Nephron progenitor cell (in vitro differentiated cells): ENCODE data around the gene SYS1.

Experiments
- DNase-seq: peaks from one replicate; pipeline ENCODE4 v3.0.0; 2021
- H3K27ac Mint-ChIP-seq: 2 replicates; pipeline ENCODE4 v1.8.0; 2021; ENCODE audit warnings: mild to moderate bottlenecking, moderate library complexity, mixed read lengths
- H3K27me3 Mint-ChIP-seq: 2 replicates; pipeline ENCODE4 v1.8.0; 2021; ENCODE audit warnings: mild to moderate bottlenecking, low read depth, mixed read lengths; ENCODE audit not compliant: poor library complexity
- H3K36me3 Mint-ChIP-seq: 2 replicates; pipeline ENCODE4 v1.8.0; 2021; ENCODE audit warnings: low read depth, mixed read lengths
- H3K4me1 Mint-ChIP-seq: 2 replicates; pipeline ENCODE4 v1.8.0; 2021; ENCODE audit warnings: mixed read lengths
- H3K4me3 Mint-ChIP-seq: 2 replicates; pipeline ENCODE4 v1.8.0; 2021; ENCODE audit warnings: mild to moderate bottlenecking, moderate library complexity, mixed read lengths
- H3K9me3 Mint-ChIP-seq: 2 replicates; pipeline ENCODE4 v1.8.0; 2021; ENCODE audit warnings: mild to moderate bottlenecking, moderate library complexity, mixed read lengths
- CTCF ChIP-seq: fragments of 200-600 bp; sonication (generic); IDR thresholded peaks from 2 replicates; pipeline ENCODE4 v1.5.0; 2021; ENCODE audit warnings: antibody characterized with exemption

Gene SYS1

GRCh38 chr20:45358282-45359068 lies 4.5 kb upstream of the SYS1 start:
- H3K4me3 Mint-ChIP-seq, result no peak overlapping the region
- peaks cover 27% of the 10 kb centered on the region for H3K4me1 Mint-ChIP-seq
- peak overlapping the region; percentile 91 for H3K27ac Mint-ChIP-seq
- DNase-seq, result no peak
- no peaks in the 10 kb centered on the region for H3K9me3 Mint-ChIP-seq
- no peak for TF ChIP-seq CTCF
- H3K36me3 Mint-ChIP-seq, result no peaks in the 10 kb centered on the region
- no peaks in the 10 kb centered on the region for H3K27me3 Mint-ChIP-seq

GRCh38 chr20:45359069-45359405 lies 3.9 kb upstream of the SYS1 start:
- H3K27ac Mint-ChIP-seq, result peak overlapping the region; percentile 48
- DNase-seq, result no peak
- H3K4me1 Mint-ChIP-seq, result peaks cover 32% of the 10 kb centered on the region
- H3K36me3 Mint-ChIP-seq, result no peaks in the 10 kb centered on the region
- H3K9me3 Mint-ChIP-seq, result no peaks in the 10 kb centered on the region
- H3K4me3 Mint-ChIP-seq, result no peak overlapping the region
- no peak for TF ChIP-seq CTCF
- H3K27me3 Mint-ChIP-seq, result no peaks in the 10 kb centered on the region

GRCh38 chr20:45359406-45360148 lies 3.4 kb upstream of the SYS1 start:
- Mint-ChIP-seq H3K4me3 (no peak overlapping the region), H3K4me1 (peaks cover 35% of the 10 kb centered on the region), H3K27ac (no peak overlapping the region), H3K36me3 (no peaks in the 10 kb centered on the region), H3K9me3 (no peaks in the 10 kb centered on the region), H3K27me3 (no peaks in the 10 kb centered on the region)
- DNase-seq, result no peak
- TF ChIP-seq CTCF, result no peak

- H3K27ac Mint-ChIP-seq, result no peak overlapping the region
- no peak for TF ChIP-seq CTCF
- H3K4me1 Mint-ChIP-seq, result peaks cover 45% of the 10 kb centered on the region
Measured at GRCh38 chr20:45361793-45362192, 1.2 kb upstream of the SYS1 start.

GRCh38 chr20:45363611-45364492 lies 896 bp downstream of the SYS1 start:
- H3K4me3 Mint-ChIP-seq, result peak overlapping the region; percentile 98
- no peaks in the 10 kb centered on the region for H3K27me3 Mint-ChIP-seq
- DNase-seq, result no peak
- peaks cover 44% of the 10 kb centered on the region for H3K4me1 Mint-ChIP-seq
- H3K27ac Mint-ChIP-seq, result peak overlapping the region; percentile 100
- no peak for TF ChIP-seq CTCF
- H3K9me3 Mint-ChIP-seq, result no peaks in the 10 kb centered on the region
- peaks cover 22% of the 10 kb centered on the region for H3K36me3 Mint-ChIP-seq

More at GRCh38 chr20:45361793-45362192, 1.2 kb upstream of the SYS1 start:
- no peak for DNase-seq
- Mint-ChIP-seq H3K27me3 (no peaks in the 10 kb centered on the region), H3K9me3 (no peaks in the 10 kb centered on the region), H3K4me3 (no peak overlapping the region), H3K36me3 (peaks cover 4% of the 10 kb centered on the region)
